Loucy (cell line): ENCODE data around the gene DQX1.

Experiments used
- H2AFZ ChIP-seq: fragments of 200-600 bp; sonication (generic); 2 replicates; pipeline ENCODE4 v1.6.0; 2016; ENCODE audit warnings: antibody characterized with exemption, mild to moderate bottlenecking, low read length, moderate library complexity
- H3F3A ChIP-seq: fragments of 200-600 bp; 2 replicates; pipeline ENCODE4 v1.6.0; 2016; ENCODE audit warnings: antibody characterized with exemption, low read depth, mild to moderate bottlenecking
- H3K27me3 ChIP-seq: fragments of 200-600 bp; sonication (generic); 2 replicates; pipeline ENCODE4 v1.6.1; 2014; ENCODE audit warnings: low read length, mild to moderate bottlenecking; ENCODE audit not compliant: insufficient read depth, poor library complexity, severe bottlenecking
- H3K36me3 ChIP-seq: fragments of 200-600 bp; sonication (generic); 2 replicates; pipeline ENCODE4 v1.6.1; 2016; ENCODE audit warnings: low read length; ENCODE audit not compliant: insufficient read depth
- H3K4me1 ChIP-seq: fragments of 200-600 bp; sonication (generic); 2 replicates; pipeline ENCODE4 v1.5.1; 2014; ENCODE audit warnings: low read length, mild to moderate bottlenecking; ENCODE audit not compliant: insufficient read depth, poor library complexity, severe bottlenecking
- H3K4me2 ChIP-seq: fragments of 200-600 bp; sonication (generic); 2 replicates; pipeline ENCODE4 v1.6.0; 2014; ENCODE audit warnings: antibody characterized with exemption, low read length, low read depth, mild to moderate bottlenecking; ENCODE audit not compliant: poor library complexity, severe bottlenecking
- H3K4me3 ChIP-seq: fragments of 200-600 bp; sonication (generic); 2 replicates; pipeline ENCODE4 v1.5.1; 2014; ENCODE audit warnings: low read length, mild to moderate bottlenecking, mixed read lengths; ENCODE audit not compliant: poor library complexity, severe bottlenecking
- H3K79me2 ChIP-seq: fragments of 200-600 bp; sonication (generic); 2 replicates; pipeline ENCODE4 v1.6.1; 2014; ENCODE audit warnings: low read length; ENCODE audit not compliant: insufficient read depth
- H3K9ac ChIP-seq: fragments of 200-600 bp; sonication (generic); 2 replicates; pipeline ENCODE4 v1.6.0; 2014; ENCODE audit warnings: mild to moderate bottlenecking, low read depth, low read length, moderate library complexity; ENCODE audit not compliant: poor library complexity, severe bottlenecking
- H3K9me2 ChIP-seq: fragments of 200-600 bp; sonication (generic); replicated peaks from 2 replicates; pipeline ENCODE4 v1.6.1; 2016; ENCODE audit warnings: low read depth, low read length, mixed read lengths
- H3K9me3 ChIP-seq: fragments of 200-600 bp; sonication (generic); 2 replicates; pipeline ENCODE4 v1.6.1; 2014; ENCODE audit warnings: mild to moderate bottlenecking, antibody characterized with exemption, low read length, low read depth; ENCODE audit not compliant: insufficient read depth
- H4K20me1 ChIP-seq: fragments of 200-600 bp; sonication (generic); 2 replicates; pipeline ENCODE4 v1.6.0; 2014; ENCODE audit warnings: antibody characterized with exemption, low read length, mild to moderate bottlenecking; ENCODE audit not compliant: insufficient read depth, poor library complexity, severe bottlenecking
- CTCF ChIP-seq: fragments of 200-600 bp; sonication (generic); conservative IDR thresholded peaks from 2 replicates; pipeline ENCODE4 v1.5.1; 2014; ENCODE audit warnings: mild to moderate bottlenecking, antibody characterized with exemption, low read length
- EZH2phosphoT487 ChIP-seq: fragments of 200-600 bp; IDR thresholded peaks from 2 replicates; pipeline ENCODE4 v1.6.1; 2018; ENCODE audit warnings: antibody characterized with exemption, mild to moderate bottlenecking, moderate library complexity, borderline replicate concordance

Gene DQX1

GRCh38 chr2:74548900-74549826 is 23.1 kb upstream of the DQX1 start:
- peaks cover 14% of the 10 kb centered on the region for H3K4me1 ChIP-seq

GRCh38 chr2:74548285-74548899 is 22.4 kb upstream of the DQX1 start:
- Histone ChIP-seq H3K79me2 (no peaks in the 10 kb centered on the region), H4K20me1 (no peaks in the 10 kb centered on the region), H3K4me1 (peaks cover 8% of the 10 kb centered on the region), H2AFZ (no peak overlapping the region), H3F3A (no peaks in the 10 kb centered on the region), H3K4me2 (no peak overlapping the region), H3K9ac (no peak overlapping the region), H3K9me2 (no peaks in the 10 kb centered on the region), H3K4me3 (no peak overlapping the region), H3K36me3 (no peaks in the 10 kb centered on the region), H3K27me3 (no peaks in the 10 kb centered on the region), H3K9me3 (no peaks in the 10 kb centered on the region)
- no peak for TF ChIP-seq EZH2phosphoT487
- no peak for TF ChIP-seq CTCF

More at GRCh38 chr2:74548900-74549826, 23.1 kb upstream of the DQX1 start:
- Histone ChIP-seq H3K4me2 (no peak overlapping the region), H4K20me1 (no peaks in the 10 kb centered on the region), H3K36me3 (no peaks in the 10 kb centered on the region), H3K9ac (no peak overlapping the region), H3K9me3 (no peaks in the 10 kb centered on the region), H3K4me3 (no peak overlapping the region), H3K27me3 (no peaks in the 10 kb centered on the region), H3K9me2 (no peaks in the 10 kb centered on the region), H2AFZ (no peak overlapping the region), H3K79me2 (0 out of 2 replicates have a peak, but pooled peaks cover 2% of the 10 kb centered on the region), H3F3A (no peaks in the 10 kb centered on the region)
- TF ChIP-seq CTCF, result no peak
- TF ChIP-seq EZH2phosphoT487, result no peak

- no peak for TF ChIP-seq EZH2phosphoT487
- no peaks in the 10 kb centered on the region for H3F3A ChIP-seq
- no peak overlapping the region for H3K9ac ChIP-seq
- no peaks in the 10 kb centered on the region for H3K9me2 ChIP-seq
- no peaks in the 10 kb centered on the region for H3K27me3 ChIP-seq
- no peak overlapping the region for H2AFZ ChIP-seq
- no peaks in the 10 kb centered on the region for H3K4me1 ChIP-seq
- no peaks in the 10 kb centered on the region for H3K9me3 ChIP-seq
- no peaks in the 10 kb centered on the region for H4K20me1 ChIP-seq
- no peak overlapping the region for H3K4me3 ChIP-seq
- no peak overlapping the region for H3K4me2 ChIP-seq
- no peaks in the 10 kb centered on the region for H3K79me2 ChIP-seq
- H3K36me3 ChIP-seq, result no peaks in the 10 kb centered on the region
Measured at GRCh38 chr2:74546004-74546403, 20.0 kb upstream of the DQX1 start.
